ENCODE measurements around the gene NELFB.

Gene NELFB

GRCh38 chr9:137228968-137229896 is 25.9 kb upstream of the NELFB start:
- H3K4me1 ChIP-seq = peaks cover 0 to 33% (median 4%) of the 10 kb centered on the region in 4 donors
- TF ChIP-seq CTCF (IDR thresholded peaks at IDR 0.05) = no peak
- intact Hi-C loops (cut with DNase I; ENCODE audit: low total_unique reads) = no loop called here
- H3K36me3 ChIP-seq = no peaks in the 10 kb centered on the region
- no peaks in the 10 kb centered on the region for H3K9me3 ChIP-seq
- H3K4me3 ChIP-seq = no peak overlapping the region
- DNase-seq = no peak
- peaks cover 0 to 70% of the 10 kb centered on the region in 2 donors for H3K27me3 ChIP-seq
- H3K27ac ChIP-seq = no peak overlapping the region

- Histone ChIP-seq H3K36me3 (no peaks in the 10 kb centered on the region), H3K27ac (no peak overlapping the region), H3K4me3 (no peak overlapping the region), H3K4me1 (peaks cover 0 to 26% (median 3%) of the 10 kb centered on the region in 4 donors), H3K27me3 (peaks cover 0 to 79% of the 10 kb centered on the region in 2 donors), H3K9me3 (no peaks in the 10 kb centered on the region)
- no peak for DNase-seq
- TF ChIP-seq CTCF (IDR thresholded peaks at IDR 0.05) = no peak
- intact Hi-C loops (cut with DNase I; ENCODE audit: low total_unique reads) = loop anchor here (2.0 kb wide), 1 partner anchor 107 kb away; no protein-coding TSS in a partner anchor
Measured at GRCh38 chr9:137229903-137230704, 25.0 kb upstream of the NELFB start.

- Histone ChIP-seq H3K4me1 (peaks cover 0 to 24% (median 3%) of the 10 kb centered on the region in 4 donors), H3K4me3 (no peak within 1 kb of the TSS), H3K36me3 (no peaks in the 10 kb centered on the region), H3K27ac (no peak within 1 kb of the TSS), H3K27me3 (peaks cover 0 to 86% of the 10 kb centered on the region in 2 donors), H3K9me3 (no peaks in the 10 kb centered on the region)
- intact Hi-C loops (cut with DNase I; ENCODE audit: low total_unique reads) = loop anchor here (2.0 kb wide), 1 partner anchor 108 kb away; no protein-coding TSS in a partner anchor
- no peak for DNase-seq
- no peak for TF ChIP-seq CTCF (IDR thresholded peaks at IDR 0.05)
Measured at GRCh38 chr9:137230705-137231371, 24.3 kb upstream of the NELFB start, which contains the start of gene SLC34A3. TSS of gene SLC34A3 (plus strand) at chr9:137230901. CDS start at chr9:137231703, 802 bp downstream.

- Histone ChIP-seq H3K9me3 (no peaks in the 10 kb centered on the region), H3K27ac (no peak overlapping the region), H3K4me1 (peaks cover 0 to 31% (median 9%) of the 10 kb centered on the region in 4 donors), H3K4me3 (no peak overlapping the region), H3K36me3 (no peaks in the 10 kb centered on the region), H3K27me3 (peaks cover 0 to 91% of the 10 kb centered on the region in 2 donors)
- no peak for DNase-seq
- TF ChIP-seq CTCF (IDR thresholded peaks at IDR 0.05) = no peak
- intact Hi-C loops (cut with DNase I; ENCODE audit: low total_unique reads) = loop anchor here (2.0 kb wide), 1 partner anchor 109 kb away; no protein-coding TSS in a partner anchor
Measured at GRCh38 chr9:137231372-137232039, 23.6 kb upstream of the NELFB start.
